ENCODE data around the gene BMP6. TPM values are rescaled to one million over a fixed set of nuclear protein-coding genes. Genes with fewer than 3 reads are reported as not detected.

Gene BMP6
- total RNA-seq, 1 experiment from 2014 or later = 0.28 TPM

GRCh38 chr6:7819431-7820015 lies 93.6 kb downstream of the BMP6 start:
- H3K4me3 Mint-ChIP-seq = no peak overlapping the region
- no peak overlapping the region for H3K27ac Mint-ChIP-seq
- H2AK5ac ChIP-seq (ENCODE audit: insufficient read length, low read length) = no peak overlapping the region
- no peaks in the 10 kb centered on the region for H3K79me1 ChIP-seq (ENCODE audit: insufficient read depth, low read depth, low read length, poor library complexity, severe bottlenecking)
- no peak overlapping the region for H3K14ac ChIP-seq (ENCODE audit: insufficient read depth, low read length)
- no peak overlapping the region for H3K56ac ChIP-seq (ENCODE audit: insufficient read length, low read depth, low read length)
- no peak overlapping the region for H4K5ac ChIP-seq (ENCODE audit: insufficient read length, low read depth, low read length)
- no peak overlapping the region for H3K18ac ChIP-seq (ENCODE audit: insufficient read length, low read depth, low read length)
- H4K20me1 ChIP-seq (ENCODE audit: control insufficient read depth, insufficient read depth, insufficient read length) = no peaks in the 10 kb centered on the region
- H3K27me3 Mint-ChIP-seq (ENCODE audit: low read depth) = peaks cover 2% of the 10 kb centered on the region
- no peak overlapping the region for H4K8ac ChIP-seq (replicated peaks; ENCODE audit: insufficient read length, low read depth, low read length)
- H2AFZ ChIP-seq (ENCODE audit: low read length) = no peak overlapping the region
- no peaks in the 10 kb centered on the region for H3K4me1 ChIP-seq (ENCODE audit: insufficient read depth, low read length)
- no peak overlapping the region for H3K23ac ChIP-seq (ENCODE audit: insufficient read length, low read depth, low read length)
- DNase-seq = no peak
- H3K9ac ChIP-seq (ENCODE audit: extremely low read depth, insufficient read length, low read length) = no peak overlapping the region
- H3K27me3 ChIP-seq (ENCODE audit: insufficient read depth, low read length) = no peaks in the 10 kb centered on the region
- H3K27ac ChIP-seq (ENCODE audit: insufficient read length, low read depth, low read length) = no peak overlapping the region
- TF ChIP-seq CTCF (conservative IDR thresholded peaks at IDR 0.05) = no peak
- no peaks in the 10 kb centered on the region for H3K23me2 ChIP-seq (ENCODE audit: insufficient read length, low read depth, low read length, poor library complexity, severe bottlenecking)
- H3K36me3 Mint-ChIP-seq (ENCODE audit: insufficient read depth in 1 of 3, low read depth in 3 of 3) = no peaks in the 10 kb centered on the region
- no peaks in the 10 kb centered on the region for H3K4me1 Mint-ChIP-seq
- no peaks in the 10 kb centered on the region for H3K79me2 ChIP-seq (ENCODE audit: insufficient read depth, low read length)
- H3T11ph ChIP-seq (ENCODE audit: low read length) = no peak overlapping the region
- no peak overlapping the region for H2BK12ac ChIP-seq (ENCODE audit: insufficient read length, low read depth, low read length)
- H4K91ac ChIP-seq (ENCODE audit: insufficient read length, low read depth, low read length) = no peak overlapping the region
- H3K4ac ChIP-seq (ENCODE audit: low read depth, low read length) = no peak overlapping the region
- no peak overlapping the region for H2BK15ac ChIP-seq (ENCODE audit: low read depth, low read length)
- no peak overlapping the region for H3K4me2 ChIP-seq (ENCODE audit: insufficient read depth, insufficient read length, low read length)
- no peaks in the 10 kb centered on the region for H3K9me3 Mint-ChIP-seq
- no peak overlapping the region for H2BK120ac ChIP-seq (ENCODE audit: low read depth, low read length, poor library complexity, severe bottlenecking)
- no peaks in the 10 kb centered on the region for H3K9me3 ChIP-seq (ENCODE audit: control insufficient read depth, low read depth, low read length)
- no peak overlapping the region for H2BK5ac ChIP-seq (ENCODE audit: insufficient read length, low read length)
- no CpG with 5 or more reads among the region's 3 CpGs for WGBS (ENCODE audit: extremely low coverage, insufficient read length, low lambda C conversion rate)
- no peak overlapping the region for H2BK20ac ChIP-seq (ENCODE audit: low read depth, low read length, poor library complexity, severe bottlenecking)
